Body of pancreas (tissue), 4 donors: ENCODE measurements around the gene PFDN1.

Source experiments
- POLR2A ChIP-seq, 3 donors: fragments of 450-650 bp; IDR thresholded peaks; one replicate each; pipeline ENCODE4 v1.6.1; 2016; ENCODE audit warnings: antibody characterized with exemption in 3 of 3, mild to moderate bottlenecking in 2 of 3
- TF ChIP-seq, protein P1 (sequence below), 7 experiments: fragments of 450-650 bp in 4 of 7; fragments of 200-600 bp in 3 of 7; sonication (generic) in 3 of 7; IDR thresholded peaks; one replicate each; pipeline ENCODE4 v1.5.1; 2016 to 2019; ENCODE audit warnings: antibody characterized with exemption in 7 of 7

DNA sequence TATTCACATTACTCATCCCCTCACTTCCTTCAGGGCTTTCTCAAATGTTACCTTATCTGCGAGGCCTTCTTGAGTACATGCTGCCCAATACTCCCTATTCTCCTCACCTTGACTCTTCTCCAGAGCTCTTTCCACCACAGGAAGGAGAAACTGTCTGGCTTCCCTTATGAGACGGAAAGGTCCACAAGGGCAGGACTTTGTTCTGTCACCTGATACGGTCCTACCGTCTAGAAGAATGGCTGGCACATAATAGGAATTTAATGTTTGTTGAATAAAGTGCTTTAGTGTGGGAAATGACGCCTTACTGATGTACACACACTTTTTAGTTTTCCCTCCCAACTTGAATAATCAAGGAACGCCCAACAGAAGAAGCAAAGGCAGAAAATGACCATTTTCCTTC, 52.5 kb downstream of the PFDN1 start:
- TF ChIP-seq POLR2A (IDR thresholded peaks at IDR 0.05) = no peak
- TF ChIP-seq, protein P1, sequence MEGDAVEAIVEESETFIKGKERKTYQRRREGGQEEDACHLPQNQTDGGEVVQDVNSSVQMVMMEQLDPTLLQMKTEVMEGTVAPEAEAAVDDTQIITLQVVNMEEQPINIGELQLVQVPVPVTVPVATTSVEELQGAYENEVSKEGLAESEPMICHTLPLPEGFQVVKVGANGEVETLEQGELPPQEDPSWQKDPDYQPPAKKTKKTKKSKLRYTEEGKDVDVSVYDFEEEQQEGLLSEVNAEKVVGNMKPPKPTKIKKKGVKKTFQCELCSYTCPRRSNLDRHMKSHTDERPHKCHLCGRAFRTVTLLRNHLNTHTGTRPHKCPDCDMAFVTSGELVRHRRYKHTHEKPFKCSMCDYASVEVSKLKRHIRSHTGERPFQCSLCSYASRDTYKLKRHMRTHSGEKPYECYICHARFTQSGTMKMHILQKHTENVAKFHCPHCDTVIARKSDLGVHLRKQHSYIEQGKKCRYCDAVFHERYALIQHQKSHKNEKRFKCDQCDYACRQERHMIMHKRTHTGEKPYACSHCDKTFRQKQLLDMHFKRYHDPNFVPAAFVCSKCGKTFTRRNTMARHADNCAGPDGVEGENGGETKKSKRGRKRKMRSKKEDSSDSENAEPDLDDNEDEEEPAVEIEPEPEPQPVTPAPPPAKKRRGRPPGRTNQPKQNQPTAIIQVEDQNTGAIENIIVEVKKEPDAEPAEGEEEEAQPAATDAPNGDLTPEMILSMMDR (IDR thresholded peaks at IDR 0.05) = no peak
